ENCODE data around the gene DENND6B. TPM values are rescaled to one million over a fixed set of nuclear protein-coding genes. Genes with fewer than 3 reads are reported as not detected.

DENND6B gene
- total RNA-seq, 1 experiment from 2014 or later: 14.3 TPM

- TF ChIP-seq EZH2 (IDR thresholded peaks at IDR 0.05; ENCODE audit: low read depth): no peak
- peak; percentile 30; the same call in 1 of the 2 replicates for TF ChIP-seq CTCF (conservative IDR thresholded peaks at IDR 0.05)
- DNase-seq: peak; percentile 96 to 98
- Histone ChIP-seq H3K79me2 (ENCODE audit: low read depth) (peaks cover 93% of the 10 kb centered on the region), H3K27me3 (ENCODE audit: insufficient read depth, low read depth) (no peaks in the 10 kb centered on the region), H3K9me2 (ENCODE audit: insufficient read depth) (no peaks in the 10 kb centered on the region), H3K4me3 (peak overlapping the region; percentile 54), H2AFZ (no peak overlapping the region; the same call in 1 of the 2 replicates), H3K4me2 (peak overlapping the region; percentile 87), H4K20me1 (ENCODE audit: insufficient read depth) (peaks cover 83% of the 10 kb centered on the region), H3K27ac (peak overlapping the region; percentile 87), H3F3A (ENCODE audit: insufficient read depth, low read depth) (peaks cover 64% of the 10 kb centered on the region), H3K36me3 (ENCODE audit: low read depth) (peaks cover 31% of the 10 kb centered on the region; the same call in 1 of the 2 replicates), H3K4me1 (replicated peaks; ENCODE audit: insufficient read depth) (peaks cover 58% of the 10 kb centered on the region), H3K9me3 (ENCODE audit: insufficient read depth, low read depth) (no peaks in the 10 kb centered on the region)
- ChIA-PET POLR2A (ENCODE audit: unreplicated experiment) (interaction anchor here (0.5 to 1.8 kb wide), 5 partner anchors 10 to 214 kb away, joined by 9 to 27 read pairs (median 13); partner anchors contain the start of genes NCAPH2 and PLXNB2), CTCF (interaction anchor here (0.5 to 1.7 kb wide), 5 partner anchors 10 to 48 kb away, joined by 3 to 8 read pairs (median 4); no protein-coding TSS in a partner anchor)
- BruUV-seq (replicated peaks): no TSS peak
- intact Hi-C loops (cut with micrococcal nuclease; ENCODE audit: unreplicated experiment): loop anchor here (1.0 kb wide), 3 partner anchors 11 to 33 kb away; no protein-coding TSS in a partner anchor
Measured at GRCh38 chr22:50293441-50294318, 33.1 kb downstream of the DENND6B start.

GRCh38 chr22:50292643-50293440 lies 34.0 kb downstream of the DENND6B start:
- peak overlapping the region; percentile 87 for H3K4me2 ChIP-seq
- peaks cover 54% of the 10 kb centered on the region for H3K4me1 ChIP-seq (replicated peaks; ENCODE audit: insufficient read depth)
- no peak overlapping the region for H2AFZ ChIP-seq
- ChIA-PET POLR2A (ENCODE audit: unreplicated experiment) (interaction anchor here (0.6 to 1.8 kb wide), 3 partner anchors 11 to 15 kb away, joined by 12 to 27 read pairs (median 13); partner anchors contain the start of gene PLXNB2), CTCF (interaction anchor here (0.5 to 1.0 kb wide), 3 partner anchors 11 to 47 kb away, joined by 4 to 8 read pairs (median 4); no protein-coding TSS in a partner anchor)
- peaks cover 40% of the 10 kb centered on the region; the same call in 1 of the 2 replicates for H3K36me3 ChIP-seq (ENCODE audit: low read depth)
- H4K20me1 ChIP-seq (ENCODE audit: insufficient read depth): peaks cover 83% of the 10 kb centered on the region
- TF ChIP-seq CTCF (conservative IDR thresholded peaks at IDR 0.05): no peak
- TF ChIP-seq EZH2 (IDR thresholded peaks at IDR 0.05; ENCODE audit: low read depth): no peak
- no peaks in the 10 kb centered on the region for H3K9me2 ChIP-seq (ENCODE audit: insufficient read depth)
- peak overlapping the region; percentile 87 for H3K27ac ChIP-seq
- intact Hi-C loops (cut with micrococcal nuclease; ENCODE audit: unreplicated experiment): loop anchor here (1.0 kb wide), 3 partner anchors 11 to 33 kb away; no protein-coding TSS in a partner anchor
- no peaks in the 10 kb centered on the region for H3K27me3 ChIP-seq (ENCODE audit: insufficient read depth, low read depth)
- BruUV-seq (replicated peaks): no TSS peak
- H3K4me3 ChIP-seq: peak overlapping the region; percentile 54
- H3K9me3 ChIP-seq (ENCODE audit: insufficient read depth, low read depth): no peaks in the 10 kb centered on the region
- DNase-seq: no peak
- H3K79me2 ChIP-seq (ENCODE audit: low read depth): peaks cover 93% of the 10 kb centered on the region
- peaks cover 65% of the 10 kb centered on the region for H3F3A ChIP-seq (ENCODE audit: insufficient read depth, low read depth)
